ENCODE data around the gene PLXNA1. TPM values are rescaled to one million over a fixed set of nuclear protein-coding genes. Genes with fewer than 3 reads are reported as not detected.

Gene PLXNA1
- total RNA-seq, 1 donor from 2014 or later, result 34.7 TPM

DNA sequence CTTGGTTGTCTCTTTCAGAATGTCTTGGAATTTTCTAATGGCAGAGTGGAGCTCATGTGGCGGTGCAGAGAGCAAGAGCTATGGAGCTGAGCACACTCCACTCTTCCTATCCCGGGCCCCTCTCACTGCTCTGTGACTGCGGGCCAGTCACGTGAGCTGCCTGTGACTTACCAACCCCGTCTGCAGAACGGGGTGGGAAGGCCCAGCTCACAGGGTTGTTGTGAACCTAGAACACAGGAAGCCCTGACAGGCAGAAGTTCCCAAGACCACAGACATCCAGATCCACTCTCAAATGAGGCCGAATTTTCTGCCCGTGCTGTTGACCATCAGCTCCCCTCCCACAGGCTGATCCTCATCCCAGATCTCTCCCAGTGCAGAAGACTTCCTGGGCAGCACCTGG is 35.5 kb upstream of the PLXNA1 start:
- no peak for DNase-seq (ENCODE audit: low spot score)
- Histone ChIP-seq H3K9me3 (ENCODE audit: low read depth) (no peaks in the 10 kb centered on the region), H3K4me2 (no peak overlapping the region), H3K4me1 (no peaks in the 10 kb centered on the region), H3F3A (ENCODE audit: low read depth) (no peaks in the 10 kb centered on the region), H3K9ac (no peak overlapping the region), H3K27ac (no peak overlapping the region), H3K4me3 (no peak overlapping the region), H4K20me1 (ENCODE audit: low read depth) (no peaks in the 10 kb centered on the region), H3K27me3 (no peaks in the 10 kb centered on the region), H3K79me2 (ENCODE audit: low read depth) (no peaks in the 10 kb centered on the region), H2AFZ (replicated peaks) (no peak overlapping the region), H3K36me3 (no peaks in the 10 kb centered on the region)
- Mint-ChIP-seq H3K36me3 (peaks cover 4% of the 10 kb centered on the region), H3K27me3 (ENCODE audit: insufficient read depth, low read depth) (peaks cover 3% of the 10 kb centered on the region), H3K4me3 (no peak overlapping the region), H3K9me3 (no peaks in the 10 kb centered on the region), H3K4me1 (peaks cover 7% of the 10 kb centered on the region), H3K27ac (no peak overlapping the region)
- TF ChIP-seq EZH2 (IDR thresholded peaks at IDR 0.05) (no peak), EZH2phosphoT487 (IDR thresholded peaks at IDR 0.05) (no peak)
- TF ChIP-seq, protein P1, sequence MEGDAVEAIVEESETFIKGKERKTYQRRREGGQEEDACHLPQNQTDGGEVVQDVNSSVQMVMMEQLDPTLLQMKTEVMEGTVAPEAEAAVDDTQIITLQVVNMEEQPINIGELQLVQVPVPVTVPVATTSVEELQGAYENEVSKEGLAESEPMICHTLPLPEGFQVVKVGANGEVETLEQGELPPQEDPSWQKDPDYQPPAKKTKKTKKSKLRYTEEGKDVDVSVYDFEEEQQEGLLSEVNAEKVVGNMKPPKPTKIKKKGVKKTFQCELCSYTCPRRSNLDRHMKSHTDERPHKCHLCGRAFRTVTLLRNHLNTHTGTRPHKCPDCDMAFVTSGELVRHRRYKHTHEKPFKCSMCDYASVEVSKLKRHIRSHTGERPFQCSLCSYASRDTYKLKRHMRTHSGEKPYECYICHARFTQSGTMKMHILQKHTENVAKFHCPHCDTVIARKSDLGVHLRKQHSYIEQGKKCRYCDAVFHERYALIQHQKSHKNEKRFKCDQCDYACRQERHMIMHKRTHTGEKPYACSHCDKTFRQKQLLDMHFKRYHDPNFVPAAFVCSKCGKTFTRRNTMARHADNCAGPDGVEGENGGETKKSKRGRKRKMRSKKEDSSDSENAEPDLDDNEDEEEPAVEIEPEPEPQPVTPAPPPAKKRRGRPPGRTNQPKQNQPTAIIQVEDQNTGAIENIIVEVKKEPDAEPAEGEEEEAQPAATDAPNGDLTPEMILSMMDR (IDR thresholded peaks at IDR 0.05), result no peak

DNA sequence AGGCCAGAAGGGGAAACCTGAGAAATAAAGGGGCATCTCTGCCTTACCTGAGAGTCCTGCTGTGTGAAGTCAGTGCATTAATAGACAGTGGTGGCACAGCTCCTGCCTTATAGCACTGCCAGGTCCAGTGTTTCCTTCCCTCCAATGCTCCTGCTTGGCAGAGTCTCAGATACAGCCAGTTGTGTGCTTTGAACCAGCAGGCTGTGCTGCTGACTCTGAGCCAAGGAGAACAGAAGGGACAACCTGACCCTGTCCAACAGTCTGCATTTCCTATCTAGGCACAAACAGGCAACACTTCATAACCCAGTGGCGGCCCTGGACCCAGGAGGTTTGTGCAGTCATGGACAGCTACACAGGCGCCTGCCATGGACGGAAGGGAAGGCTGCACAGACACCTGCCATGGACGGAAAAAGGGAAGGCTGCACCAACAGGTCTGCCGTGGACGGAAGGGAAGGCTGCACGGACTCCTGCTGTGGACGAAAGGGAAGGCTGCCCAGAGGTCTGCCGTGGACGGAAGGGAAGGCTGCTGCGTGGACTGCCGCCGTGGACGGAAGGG is 33.9 kb upstream of the PLXNA1 start:
- H3K36me3 Mint-ChIP-seq, result peaks cover 4% of the 10 kb centered on the region
- Histone ChIP-seq H3K9me3 (ENCODE audit: low read depth) (no peaks in the 10 kb centered on the region), H3K9ac (no peak overlapping the region), H3F3A (ENCODE audit: low read depth) (no peaks in the 10 kb centered on the region), H3K36me3 (no peaks in the 10 kb centered on the region), H3K27ac (no peak overlapping the region), H3K4me3 (no peak overlapping the region), H3K4me2 (no peak overlapping the region), H2AFZ (replicated peaks) (no peak overlapping the region), H3K79me2 (ENCODE audit: low read depth) (no peaks in the 10 kb centered on the region), H3K4me1 (no peaks in the 10 kb centered on the region), H4K20me1 (ENCODE audit: low read depth) (no peaks in the 10 kb centered on the region), H3K27me3 (no peaks in the 10 kb centered on the region)
- H3K27me3 Mint-ChIP-seq (ENCODE audit: insufficient read depth, low read depth), result peaks cover 2% of the 10 kb centered on the region
- no peak for DNase-seq (ENCODE audit: low spot score)
- peak overlapping the region; percentile 10 for H3K4me3 Mint-ChIP-seq
- no peak overlapping the region for H3K27ac Mint-ChIP-seq
- H3K4me1 Mint-ChIP-seq, result peaks cover 7% of the 10 kb centered on the region
- TF ChIP-seq EZH2 (IDR thresholded peaks at IDR 0.05) (no peak), EZH2phosphoT487 (IDR thresholded peaks at IDR 0.05) (no peak)
- TF ChIP-seq, protein P1 (IDR thresholded peaks at IDR 0.05), result no peak
- no peaks in the 10 kb centered on the region for H3K9me3 Mint-ChIP-seq

DNA sequence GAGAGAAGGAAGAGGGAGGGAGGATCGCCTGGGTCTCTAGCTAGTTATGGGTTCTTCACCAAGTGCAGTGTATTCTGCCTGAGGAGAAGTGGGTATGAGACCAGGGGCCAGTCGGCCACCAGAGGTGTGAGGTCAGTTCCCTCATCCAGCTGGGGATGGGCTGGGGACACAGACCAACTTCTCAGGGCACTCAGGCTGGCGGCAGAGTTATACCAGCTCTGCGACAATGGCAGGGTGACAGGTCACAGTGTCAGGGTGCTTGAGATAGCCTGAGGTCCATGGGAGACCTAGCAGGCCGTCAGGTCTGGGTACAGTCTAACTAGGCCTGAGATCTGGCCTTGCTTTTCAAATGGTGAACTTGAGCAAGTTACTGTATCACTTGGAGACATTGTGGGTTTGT is 31.4 kb upstream of the PLXNA1 start:
- no peak overlapping the region for H3K27ac ChIP-seq
- H4K20me1 ChIP-seq (ENCODE audit: low read depth), result no peaks in the 10 kb centered on the region
- H2AFZ ChIP-seq (replicated peaks), result no peak overlapping the region
- no peak overlapping the region for H3K27ac Mint-ChIP-seq
- H3K36me3 ChIP-seq, result no peaks in the 10 kb centered on the region
- no peak overlapping the region for H3K4me3 Mint-ChIP-seq
- H3K36me3 Mint-ChIP-seq, result peaks cover 4% of the 10 kb centered on the region
- no peaks in the 10 kb centered on the region for H3F3A ChIP-seq (ENCODE audit: low read depth)
- no peak for DNase-seq (ENCODE audit: low spot score)
- H3K9me3 ChIP-seq (ENCODE audit: low read depth), result no peaks in the 10 kb centered on the region
- H3K9ac ChIP-seq, result no peak overlapping the region
- peaks cover 3% of the 10 kb centered on the region for H3K27me3 Mint-ChIP-seq (ENCODE audit: insufficient read depth, low read depth)
- no peaks in the 10 kb centered on the region for H3K27me3 ChIP-seq
- H3K9me3 Mint-ChIP-seq, result no peaks in the 10 kb centered on the region
- H3K79me2 ChIP-seq (ENCODE audit: low read depth), result no peaks in the 10 kb centered on the region
- peaks cover 6% of the 10 kb centered on the region for H3K4me1 Mint-ChIP-seq
- H3K4me2 ChIP-seq, result no peak overlapping the region
- no peak overlapping the region for H3K4me3 ChIP-seq
- no peak for TF ChIP-seq EZH2phosphoT487 (IDR thresholded peaks at IDR 0.05)
- TF ChIP-seq, protein P1 (IDR thresholded peaks at IDR 0.05), result no peak
- H3K4me1 ChIP-seq, result no peaks in the 10 kb centered on the region

Measured in neural progenitor cell (in vitro differentiated cells).